ENCODE measurements around the gene PHACTR4. TPM values are rescaled to one million over a fixed set of nuclear protein-coding genes. Genes with fewer than 3 reads are reported as not detected.
"Not testable (repeated sequence)": the region's sequence is repeated elsewhere in the genome, so short reads cannot be mapped to it uniquely, and the experiment has no call there.

Gene PHACTR4
- total RNA-seq, 1 experiment from 2014 or later, result 10.0 TPM

GRCh38 chr1:28443550-28443949, 74.0 kb downstream of the PHACTR4 start:
- Histone ChIP-seq H3K9me3 (ENCODE audit: low read length) (no peaks in the 10 kb centered on the region), H3K4me1 (ENCODE audit: low read length) (peaks cover 7% of the 10 kb centered on the region; the same call in 1 of the 2 replicates), H4K20me1 (ENCODE audit: insufficient read depth, low read depth, low read length) (no peaks in the 10 kb centered on the region), H3K4me3 (ENCODE audit: low read length) (no peak overlapping the region), H3K4me2 (ENCODE audit: low read depth, low read length, poor library complexity, severe bottlenecking) (no peak overlapping the region), H3K79me2 (ENCODE audit: low read length) (peaks cover 41% of the 10 kb centered on the region), H3K36me3 (ENCODE audit: insufficient read depth, low read length) (no peaks in the 10 kb centered on the region), H3K27me3 (ENCODE audit: low read length) (no peaks in the 10 kb centered on the region), H3K27ac (ENCODE audit: low read length) (no peak overlapping the region), H3K9me2 (replicated peaks; ENCODE audit: insufficient read depth, low read length) (no peaks in the 10 kb centered on the region), H3K9ac (ENCODE audit: low read length) (no peak overlapping the region), H2AFZ (ENCODE audit: low read length) (no peak overlapping the region)
- no peak for DNase-seq

- Histone ChIP-seq H3K36me3 (ENCODE audit: insufficient read depth, low read length) (no peaks in the 10 kb centered on the region), H3K4me1 (ENCODE audit: low read length) (peaks cover 2% of the 10 kb centered on the region; the same call in 1 of the 2 replicates), H3K27me3 (ENCODE audit: low read length) (no peaks in the 10 kb centered on the region), H3K4me2 (ENCODE audit: low read depth, low read length, poor library complexity, severe bottlenecking) (no peak overlapping the region), H3K9me3 (ENCODE audit: low read length) (no peaks in the 10 kb centered on the region), H3K27ac (ENCODE audit: low read length) (no peak overlapping the region), H3K4me3 (ENCODE audit: low read length) (no peak overlapping the region), H3K79me2 (ENCODE audit: low read length) (peaks cover 32% of the 10 kb centered on the region), H3K9me2 (replicated peaks; ENCODE audit: insufficient read depth, low read length) (no peaks in the 10 kb centered on the region), H2AFZ (ENCODE audit: low read length) (no peak overlapping the region), H3K9ac (ENCODE audit: low read length) (no peak overlapping the region), H4K20me1 (ENCODE audit: insufficient read depth, low read depth, low read length) (no peaks in the 10 kb centered on the region)
- no peak for DNase-seq
These were observed 78.1 kb downstream of the PHACTR4 start for GRCh38 chr1:28447679-28448078.

GRCh38 chr1:28448094-28448611, 78.6 kb downstream of the PHACTR4 start:
- H3K4me1 ChIP-seq (ENCODE audit: low read length); H3K27ac ChIP-seq (ENCODE audit: low read length); H2AFZ ChIP-seq (ENCODE audit: low read length); H3K4me3 ChIP-seq (ENCODE audit: low read length); H4K20me1 ChIP-seq (ENCODE audit: insufficient read depth, low read depth, low read length); H3K27me3 ChIP-seq (ENCODE audit: low read length); H3K4me2 ChIP-seq (ENCODE audit: low read depth, low read length, poor library complexity, severe bottlenecking); H3K9ac ChIP-seq (ENCODE audit: low read length); H3K9me2 ChIP-seq (replicated peaks; ENCODE audit: insufficient read depth, low read length); DNase-seq; H3K36me3 ChIP-seq (ENCODE audit: insufficient read depth, low read length); H3K9me3 ChIP-seq (ENCODE audit: low read length): not testable (repeated sequence)
- H3K79me2 ChIP-seq (ENCODE audit: low read length), result peaks cover 30% of the 10 kb centered on the region

GRCh38 chr1:28449904-28450303, 80.4 kb downstream of the PHACTR4 start:
- no peaks in the 10 kb centered on the region for H4K20me1 ChIP-seq (ENCODE audit: insufficient read depth, low read depth, low read length)
- H2AFZ ChIP-seq (ENCODE audit: low read length), result no peak overlapping the region
- H3K4me2 ChIP-seq (ENCODE audit: low read depth, low read length, poor library complexity, severe bottlenecking), result no peak overlapping the region
- no peaks in the 10 kb centered on the region for H3K9me3 ChIP-seq (ENCODE audit: low read length)
- no peaks in the 10 kb centered on the region for H3K36me3 ChIP-seq (ENCODE audit: insufficient read depth, low read length)
- no peaks in the 10 kb centered on the region for H3K27me3 ChIP-seq (ENCODE audit: low read length)
- H3K27ac ChIP-seq (ENCODE audit: low read length), result no peak overlapping the region
- no peaks in the 10 kb centered on the region for H3K9me2 ChIP-seq (replicated peaks; ENCODE audit: insufficient read depth, low read length)
- H3K9ac ChIP-seq (ENCODE audit: low read length), result no peak overlapping the region
- DNase-seq, result no peak
- no peak overlapping the region for H3K4me3 ChIP-seq (ENCODE audit: low read length)
- H3K4me1 ChIP-seq (ENCODE audit: low read length), result peaks cover 5% of the 10 kb centered on the region; the same call in 1 of the 2 replicates
- peaks cover 24% of the 10 kb centered on the region for H3K79me2 ChIP-seq (ENCODE audit: low read length)

GRCh38 chr1:28450561-28450960, 81.0 kb downstream of the PHACTR4 start:
- H3K9me2 ChIP-seq (replicated peaks; ENCODE audit: insufficient read depth, low read length), result no peaks in the 10 kb centered on the region
- H4K20me1 ChIP-seq (ENCODE audit: insufficient read depth, low read depth, low read length), result no peaks in the 10 kb centered on the region
- H2AFZ ChIP-seq (ENCODE audit: low read length), result no peak overlapping the region
- H3K9ac ChIP-seq (ENCODE audit: low read length), result no peak overlapping the region
- H3K4me1 ChIP-seq (ENCODE audit: low read length), result peaks cover 8% of the 10 kb centered on the region
- H3K27ac ChIP-seq (ENCODE audit: low read length), result no peak overlapping the region
- no peak for DNase-seq
- no peaks in the 10 kb centered on the region for H3K36me3 ChIP-seq (ENCODE audit: insufficient read depth, low read length)
- peaks cover 24% of the 10 kb centered on the region for H3K79me2 ChIP-seq (ENCODE audit: low read length)
- no peak overlapping the region for H3K4me2 ChIP-seq (ENCODE audit: low read depth, low read length, poor library complexity, severe bottlenecking)
- no peak overlapping the region for H3K4me3 ChIP-seq (ENCODE audit: low read length)
- H3K9me3 ChIP-seq (ENCODE audit: low read length), result no peaks in the 10 kb centered on the region
- H3K27me3 ChIP-seq (ENCODE audit: low read length), result no peaks in the 10 kb centered on the region

GRCh38 chr1:28451011-28451410, 81.5 kb downstream of the PHACTR4 start:
- no peak overlapping the region for H3K4me2 ChIP-seq (ENCODE audit: low read depth, low read length, poor library complexity, severe bottlenecking)
- DNase-seq, result no peak
- H3K9ac ChIP-seq (ENCODE audit: low read length), result no peak overlapping the region
- H3K36me3 ChIP-seq (ENCODE audit: insufficient read depth, low read length), result no peaks in the 10 kb centered on the region
- no peaks in the 10 kb centered on the region for H3K27me3 ChIP-seq (ENCODE audit: low read length)
- H3K27ac ChIP-seq (ENCODE audit: low read length), result no peak overlapping the region
- H3K79me2 ChIP-seq (ENCODE audit: low read length), result peaks cover 25% of the 10 kb centered on the region
- no peaks in the 10 kb centered on the region for H4K20me1 ChIP-seq (ENCODE audit: insufficient read depth, low read depth, low read length)
- peaks cover 13% of the 10 kb centered on the region for H3K4me1 ChIP-seq (ENCODE audit: low read length)
- H2AFZ ChIP-seq (ENCODE audit: low read length), result no peak overlapping the region
- no peak overlapping the region for H3K4me3 ChIP-seq (ENCODE audit: low read length)
- no peaks in the 10 kb centered on the region for H3K9me3 ChIP-seq (ENCODE audit: low read length)
- no peaks in the 10 kb centered on the region for H3K9me2 ChIP-seq (replicated peaks; ENCODE audit: insufficient read depth, low read length)

- Histone ChIP-seq H3K4me1 (ENCODE audit: low read length) (peaks cover 24% of the 10 kb centered on the region), H3K79me2 (ENCODE audit: low read length) (peaks cover 24% of the 10 kb centered on the region), H3K27me3 (ENCODE audit: low read length) (no peaks in the 10 kb centered on the region), H3K36me3 (ENCODE audit: insufficient read depth, low read length) (no peaks in the 10 kb centered on the region), H3K27ac (ENCODE audit: low read length) (peak overlapping the region; percentile 63), H3K4me3 (ENCODE audit: low read length) (no peak overlapping the region), H3K9me2 (replicated peaks; ENCODE audit: insufficient read depth, low read length) (no peaks in the 10 kb centered on the region), H3K4me2 (ENCODE audit: low read depth, low read length, poor library complexity, severe bottlenecking) (peak overlapping the region; percentile 25), H2AFZ (ENCODE audit: low read length) (no peak overlapping the region; the same call in 1 of the 2 replicates), H3K9me3 (ENCODE audit: low read length) (no peaks in the 10 kb centered on the region), H4K20me1 (ENCODE audit: insufficient read depth, low read depth, low read length) (no peaks in the 10 kb centered on the region), H3K9ac (ENCODE audit: low read length) (peak overlapping the region; percentile 26)
- DNase-seq, result peak; percentile 50
These were observed 86.5 kb downstream of the PHACTR4 start for GRCh38 chr1:28456078-28456477.

GRCh38 chr1:28457678-28458077, 88.1 kb downstream of the PHACTR4 start:
- Histone ChIP-seq H3K9me2 (replicated peaks; ENCODE audit: insufficient read depth, low read length) (no peaks in the 10 kb centered on the region), H3K36me3 (ENCODE audit: insufficient read depth, low read length) (no peaks in the 10 kb centered on the region), H2AFZ (ENCODE audit: low read length) (no peak overlapping the region), H4K20me1 (ENCODE audit: insufficient read depth, low read depth, low read length) (no peaks in the 10 kb centered on the region), H3K4me2 (ENCODE audit: low read depth, low read length, poor library complexity, severe bottlenecking) (no peak overlapping the region), H3K9ac (ENCODE audit: low read length) (no peak overlapping the region), H3K9me3 (ENCODE audit: low read length) (no peaks in the 10 kb centered on the region), H3K27me3 (ENCODE audit: low read length) (no peaks in the 10 kb centered on the region), H3K4me3 (ENCODE audit: low read length) (no peak overlapping the region), H3K4me1 (ENCODE audit: low read length) (peaks cover 24% of the 10 kb centered on the region), H3K79me2 (ENCODE audit: low read length) (peaks cover 21% of the 10 kb centered on the region), H3K27ac (ENCODE audit: low read length) (no peak overlapping the region)
- no peak for DNase-seq

Measured in Karpas-422 (cell line).